Ectodermal cell (in vitro differentiated cells): Measurements from ENCODE around the gene MAPRE2.

ENCODE experiments used
- H3K27ac ChIP-seq: 2 replicates; pipeline ENCODE4 v1.7.0; 2013; ENCODE audit warnings: mild to moderate bottlenecking, low read depth, low read length; ENCODE audit not compliant: insufficient read depth, poor library complexity, severe bottlenecking
- H3K27me3 ChIP-seq: 2 replicates; pipeline ENCODE4 v1.7.0; 2013; ENCODE audit warnings: mild to moderate bottlenecking, low read length; ENCODE audit not compliant: insufficient read depth, control insufficient read depth, poor library complexity, severe bottlenecking
- H3K36me3 ChIP-seq: one replicate; pipeline ENCODE4 v1.7.0; 2013; ENCODE audit warnings: low read length; ENCODE audit not compliant: control insufficient read depth, insufficient read depth
- H3K4me1 ChIP-seq: one replicate; pipeline ENCODE4 v1.7.0; 2013; ENCODE audit warnings: low read length; ENCODE audit not compliant: control insufficient read depth, insufficient read depth
- H3K4me3 ChIP-seq: 2 replicates; pipeline ENCODE4 v1.7.0; 2013; ENCODE audit warnings: low read depth, low read length, control low read depth; ENCODE audit not compliant: insufficient read depth
- H3K9me3 ChIP-seq: 2 replicates; pipeline ENCODE4 v1.7.0; 2013; ENCODE audit warnings: mild to moderate bottlenecking, low read length, moderate library complexity; ENCODE audit not compliant: control insufficient read depth
- WGBS, 2 experiments: methylation state at CpG; one replicate each; pipeline ENCODE4 v1.1.7; 2013; ENCODE audit warnings: missing lambda C conversion rate in 2 of 2; 5-methylcytosine and 5-hydroxymethylcytosine counted together

The MAPRE2 gene

GRCh38 chr18:35075132-35075531, 33.9 kb downstream of the MAPRE2 start:
- WGBS, 2 experiments, result 91 to 94% methylated on average over 6 of the region's 6 CpGs
- H3K4me1 ChIP-seq, result peaks cover 4% of the 10 kb centered on the region
- H3K4me3 ChIP-seq, result no peak overlapping the region
- no peak overlapping the region for H3K27ac ChIP-seq
- H3K36me3 ChIP-seq, result no peaks in the 10 kb centered on the region
- no peaks in the 10 kb centered on the region for H3K9me3 ChIP-seq
- H3K27me3 ChIP-seq, result no peaks in the 10 kb centered on the region

DNA sequence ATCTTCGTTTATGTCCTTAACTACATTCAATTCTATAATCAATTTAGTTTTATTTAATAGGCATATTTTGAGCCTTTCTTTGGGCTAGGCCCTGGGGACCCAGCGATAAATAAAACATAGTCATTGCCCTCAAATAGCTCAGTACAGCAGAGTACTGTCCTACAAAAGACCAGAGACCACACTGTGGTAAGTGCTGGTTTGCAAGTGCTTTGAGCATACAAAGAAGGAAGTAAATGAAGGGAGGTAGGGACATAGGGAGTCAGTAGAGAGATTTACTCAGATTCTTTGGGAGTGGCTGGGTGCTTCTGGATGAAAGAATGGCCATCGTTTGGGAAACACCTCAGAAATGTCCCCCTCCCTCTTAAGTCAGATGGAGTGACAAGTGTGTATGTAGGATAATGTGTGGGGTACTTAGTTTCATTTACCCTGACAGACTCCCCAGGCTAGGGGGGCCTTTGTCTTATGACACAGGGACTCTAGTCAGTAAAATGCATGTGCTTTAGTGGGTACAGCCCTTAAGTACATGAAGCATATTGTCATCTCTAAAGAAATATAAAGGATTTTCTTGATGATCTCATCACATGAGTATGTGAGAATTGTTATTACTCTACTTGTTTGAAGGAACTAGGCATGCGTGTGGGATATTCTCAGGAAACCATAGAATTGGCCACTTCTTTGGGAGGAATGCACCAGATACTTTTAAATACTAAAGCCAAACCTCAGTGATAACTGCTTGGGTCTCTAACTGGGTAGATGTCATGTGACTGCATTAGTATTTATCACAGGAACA, 35.1 kb downstream of the MAPRE2 start:
- Histone ChIP-seq H3K4me1 (peaks cover 4% of the 10 kb centered on the region), H3K36me3 (no peaks in the 10 kb centered on the region), H3K9me3 (no peaks in the 10 kb centered on the region), H3K4me3 (no peak overlapping the region), H3K27ac (no peak overlapping the region), H3K27me3 (no peaks in the 10 kb centered on the region)
- WGBS, 2 experiments, result 84 to 87% methylated on average over 3 of the region's 4 CpGs

- Histone ChIP-seq H3K27ac (no peak overlapping the region), H3K4me1 (peaks cover 4% of the 10 kb centered on the region), H3K9me3 (no peaks in the 10 kb centered on the region), H3K36me3 (no peaks in the 10 kb centered on the region), H3K27me3 (no peaks in the 10 kb centered on the region), H3K4me3 (no peak overlapping the region)
These were observed 36.7 kb downstream of the MAPRE2 start for GRCh38 chr18:35077937-35078336.

- H3K4me3 ChIP-seq, result no peak overlapping the region
- no peaks in the 10 kb centered on the region for H3K36me3 ChIP-seq
- no peaks in the 10 kb centered on the region for H3K27me3 ChIP-seq
- H3K27ac ChIP-seq, result no peak overlapping the region
- 80 to 86% methylated on average over 1 of the region's 1 CpG for WGBS, 2 experiments
- H3K4me1 ChIP-seq, result peaks cover 4% of the 10 kb centered on the region
- H3K9me3 ChIP-seq, result no peaks in the 10 kb centered on the region
These were observed 38.8 kb downstream of the MAPRE2 start for GRCh38 chr18:35080058-35080457.

- WGBS, 2 experiments, result 98% methylated on average over 3 of the region's 3 CpGs
- H3K27ac ChIP-seq, result no peak overlapping the region
- H3K4me3 ChIP-seq, result no peak overlapping the region
- H3K9me3 ChIP-seq, result no peaks in the 10 kb centered on the region
- no peaks in the 10 kb centered on the region for H3K27me3 ChIP-seq
- H3K36me3 ChIP-seq, result no peaks in the 10 kb centered on the region
- H3K4me1 ChIP-seq, result no peaks in the 10 kb centered on the region
These were observed 42.0 kb downstream of the MAPRE2 start for GRCh38 chr18:35083174-35083712.

DNA sequence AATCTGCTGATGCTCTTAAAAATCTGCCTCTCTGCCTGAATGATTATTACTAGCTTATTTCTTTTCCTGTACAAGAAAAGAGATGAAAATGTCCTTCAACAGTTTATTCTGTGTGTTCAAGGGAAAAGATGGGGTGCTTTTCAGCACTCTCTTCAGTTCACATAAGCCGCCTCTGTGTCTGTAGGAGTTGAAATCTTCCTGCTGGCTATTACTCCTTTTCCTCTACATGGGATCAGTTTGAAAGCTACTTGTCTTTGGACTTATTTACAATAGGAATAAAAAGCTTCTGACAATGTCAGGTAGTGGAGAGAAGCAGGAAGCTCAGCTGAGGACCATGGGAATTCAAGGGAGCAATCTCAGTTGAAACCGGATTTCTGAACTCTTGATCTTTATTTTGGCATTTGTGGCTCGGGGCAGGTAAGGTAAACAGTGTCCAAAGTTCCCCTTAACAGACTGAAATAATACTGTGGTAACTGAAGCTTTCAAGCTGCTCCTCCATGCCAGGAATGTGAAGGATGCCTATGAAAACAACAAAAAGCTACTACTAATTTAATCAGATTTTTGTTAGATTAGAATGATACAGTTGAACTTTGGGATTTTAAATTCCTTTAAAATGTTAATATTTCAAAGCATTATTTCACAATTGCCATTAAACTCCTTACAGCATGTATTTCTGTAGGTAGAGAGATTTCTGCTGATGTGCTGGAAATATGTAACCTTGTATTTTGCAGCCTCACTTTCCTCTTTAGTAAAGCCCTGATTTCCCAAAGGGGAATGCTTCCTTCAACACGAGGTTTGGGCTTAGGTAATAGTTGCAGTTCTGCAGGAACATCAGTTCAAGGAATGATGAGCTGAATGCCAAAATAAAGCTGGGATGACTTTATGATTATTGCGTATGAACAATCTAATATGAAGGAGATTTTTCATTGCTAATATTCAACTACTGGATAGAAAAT, 43.6 kb downstream of the MAPRE2 start:
- Histone ChIP-seq H3K36me3 (no peaks in the 10 kb centered on the region), H3K4me1 (no peaks in the 10 kb centered on the region), H3K27me3 (no peaks in the 10 kb centered on the region), H3K9me3 (no peaks in the 10 kb centered on the region), H3K4me3 (no peak overlapping the region), H3K27ac (no peak overlapping the region)
- WGBS, 2 experiments, result 93 to 98% methylated on average over 5 of the region's 5 CpGs

- H3K4me3 ChIP-seq, result no peak overlapping the region
- H3K36me3 ChIP-seq, result no peaks in the 10 kb centered on the region
- WGBS, 2 experiments, result 84 to 92% methylated on average over 2 of the region's 3 CpGs
- no peaks in the 10 kb centered on the region for H3K4me1 ChIP-seq
- H3K27ac ChIP-seq, result no peak overlapping the region
- no peaks in the 10 kb centered on the region for H3K9me3 ChIP-seq
- H3K27me3 ChIP-seq, result no peaks in the 10 kb centered on the region
These were observed 44.5 kb downstream of the MAPRE2 start for GRCh38 chr18:35085450-35086380.

- Histone ChIP-seq H3K4me3 (no peak overlapping the region), H3K27ac (no peak overlapping the region), H3K36me3 (no peaks in the 10 kb centered on the region), H3K4me1 (no peaks in the 10 kb centered on the region), H3K27me3 (no peaks in the 10 kb centered on the region), H3K9me3 (no peaks in the 10 kb centered on the region)
- WGBS, 2 experiments, result no CpG with 5 or more reads among the region's 2 CpGs
These were observed 45.5 kb downstream of the MAPRE2 start for GRCh38 chr18:35086704-35087103.

DNA sequence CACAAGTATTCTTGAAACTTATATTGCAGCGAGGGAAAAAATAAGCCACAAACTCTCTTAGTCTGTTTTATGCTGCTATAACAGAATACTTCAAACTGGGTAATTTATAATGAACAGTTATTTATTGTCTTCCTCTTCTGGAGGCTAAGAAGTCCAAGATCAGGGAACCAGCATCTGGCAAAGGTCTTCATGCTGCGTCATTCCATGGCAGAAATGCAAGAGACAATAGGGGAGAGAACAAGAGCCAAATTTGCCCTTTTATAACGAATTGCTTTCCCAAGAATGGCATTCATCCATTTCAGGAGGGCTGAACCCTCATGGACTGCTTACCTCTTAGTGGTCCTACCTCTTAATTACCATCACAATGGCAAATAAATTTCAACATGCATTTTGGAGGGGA, 46.5 kb downstream of the MAPRE2 start:
- no peaks in the 10 kb centered on the region for H3K4me1 ChIP-seq
- H3K9me3 ChIP-seq, result no peaks in the 10 kb centered on the region
- no peak overlapping the region for H3K4me3 ChIP-seq
- no peaks in the 10 kb centered on the region for H3K27me3 ChIP-seq
- no peaks in the 10 kb centered on the region for H3K36me3 ChIP-seq
- 91 to 94% methylated on average over 2 to 3 of the region's 3 CpGs for WGBS, 2 experiments
- no peak overlapping the region for H3K27ac ChIP-seq
